ENCODE measurements around the gene RPAIN. TPM values are rescaled to one million over a fixed set of nuclear protein-coding genes. Genes with fewer than 3 reads are reported as not detected.
"Not testable (repeated sequence)": the region's sequence is repeated elsewhere in the genome, so short reads cannot be mapped to it uniquely, and the experiment has no call there.

RPAIN gene
- total RNA-seq, 2 experiments from 2014 or later: 61.9 to 63.9 TPM

- Mint-ChIP-seq H3K27me3 (no peaks in the 10 kb centered on the region), H3K4me1 (peaks cover 10% of the 10 kb centered on the region), H3K4me3 (no peak overlapping the region), H3K36me3 (peaks cover 24% of the 10 kb centered on the region), H3K9me3 (no peaks in the 10 kb centered on the region), H3K27ac (peak overlapping the region; percentile 21)
- DNase-seq: no peak
- ATAC-seq (ENCODE audit: low read depth): no peak
- POLR2A ChIA-PET: interaction anchor here (1.0 kb wide), 1 partner anchor 9 kb away, joined by 4 read pairs; the partner anchor contains the start of genes NUP88 and RPAIN
These were observed 9.2 kb upstream of the RPAIN start for GRCh38 chr17:5410594-5411272.

GRCh38 chr17:5413682-5414081, 6.3 kb upstream of the RPAIN start:
- no peaks in the 10 kb centered on the region for H3K9me3 Mint-ChIP-seq
- ATAC-seq (ENCODE audit: low read depth): no peak
- H3K4me3 Mint-ChIP-seq: no peak overlapping the region
- DNase-seq: no peak
- H3K36me3 Mint-ChIP-seq: peaks cover 26% of the 10 kb centered on the region
- no peak overlapping the region for H3K27ac Mint-ChIP-seq
- H3K27me3 Mint-ChIP-seq: no peaks in the 10 kb centered on the region
- POLR2A ChIA-PET: interaction anchor here (0.9 kb wide), 1 partner anchor 25 kb away, joined by 3 read pairs; the partner anchor contains the start of gene C1QBP
- H3K4me1 Mint-ChIP-seq: peaks cover 19% of the 10 kb centered on the region

GRCh38 chr17:5416901-5417300, 3.1 kb upstream of the RPAIN start:
- peak overlapping the region; percentile 21 for H3K27ac Mint-ChIP-seq
- peaks cover 26% of the 10 kb centered on the region for H3K4me1 Mint-ChIP-seq
- POLR2A ChIA-PET: interaction anchor here (1.3 kb wide), 1 partner anchor 70 kb away, joined by 5 read pairs; the partner anchor contains the start of genes DERL2 and MIS12
- H3K4me3 Mint-ChIP-seq: peak overlapping the region; percentile 64
- peaks cover 17% of the 10 kb centered on the region for H3K36me3 Mint-ChIP-seq
- no peak for DNase-seq
- ATAC-seq (ENCODE audit: low read depth): no peak
- no peaks in the 10 kb centered on the region for H3K27me3 Mint-ChIP-seq
- H3K9me3 Mint-ChIP-seq: no peaks in the 10 kb centered on the region

- no peaks in the 10 kb centered on the region for H3K9me3 Mint-ChIP-seq
- H3K27me3 Mint-ChIP-seq: no peaks in the 10 kb centered on the region
- H3K36me3 Mint-ChIP-seq: peaks cover 17% of the 10 kb centered on the region
- H3K4me3 Mint-ChIP-seq: peak overlapping the region; percentile 100
- peak overlapping the region; percentile 99 for H3K27ac Mint-ChIP-seq
- POLR2A ChIA-PET: interaction anchor here (1.0 to 2.0 kb wide), 9 partner anchors 8 to 1276 kb away, joined by 3 to 21 read pairs (median 4); partner anchors contain the start of genes C1QBP, CYB5D2, DERL2 and MIS12
- ATAC-seq (ENCODE audit: low read depth): peak; percentile 10
- DNase-seq: no peak
- H3K4me1 Mint-ChIP-seq: peaks cover 25% of the 10 kb centered on the region
These were observed 1.1 kb upstream of the RPAIN start for GRCh38 chr17:5418858-5419355.

- POLR2A ChIA-PET: interaction anchor here (0.6 to 2.0 kb wide), 12 partner anchors 9 to 1276 kb away, joined by 3 to 21 read pairs (median 4); partner anchors contain the start of genes C1QBP, CYB5D2, DERL2 and MIS12
- Mint-ChIP-seq H3K4me1 (peaks cover 25% of the 10 kb centered on the region), H3K27ac (peak within 1 kb of the TSS; percentile 99), H3K9me3 (no peaks in the 10 kb centered on the region), H3K36me3 (peaks cover 17% of the 10 kb centered on the region), H3K4me3 (peak within 1 kb of the TSS; percentile 100), H3K27me3 (no peaks in the 10 kb centered on the region)
- DNase-seq (peak; percentile 94), ATAC-seq (ENCODE audit: low read depth) (peak; percentile 97)
These were observed 525 bp upstream of the RPAIN start, which contains the start of gene NUP88 for GRCh38 chr17:5419356-5419958. Gene NUP88 (minus strand): TSS chr17:5419662. CDS start chr17:5419650, 12 bp downstream.

- Mint-ChIP-seq H3K27ac (no peak overlapping the region), H3K4me3 (no peak overlapping the region), H3K27me3 (no peaks in the 10 kb centered on the region), H3K9me3 (no peaks in the 10 kb centered on the region), H3K36me3 (peaks cover 18% of the 10 kb centered on the region), H3K4me1 (peaks cover 25% of the 10 kb centered on the region)
- DNase-seq (no peak), ATAC-seq (ENCODE audit: low read depth) (no peak)
- POLR2A ChIA-PET: interaction anchor here (1.6 to 3.0 kb wide), 2 partner anchors 10 to 16 kb away, joined by 5 to 10 read pairs; partner anchors contain the start of gene C1QBP
These were observed 2.5 kb downstream of the RPAIN start for GRCh38 chr17:5422505-5422904.

GRCh38 chr17:5424909-5425308, 4.9 kb downstream of the RPAIN start:
- no peak for DNase-seq
- H3K27ac Mint-ChIP-seq: peak overlapping the region; percentile 34
- no peaks in the 10 kb centered on the region for H3K9me3 Mint-ChIP-seq

GRCh38 chr17:5425826-5426225, 5.8 kb downstream of the RPAIN start:
- DNase-seq (no peak), ATAC-seq (ENCODE audit: low read depth) (no peak)
- Mint-ChIP-seq H3K27me3 (no peaks in the 10 kb centered on the region), H3K36me3 (peaks cover 27% of the 10 kb centered on the region), H3K4me1 (peaks cover 16% of the 10 kb centered on the region), H3K4me3 (no peak overlapping the region), H3K9me3 (no peaks in the 10 kb centered on the region), H3K27ac (no peak overlapping the region)
- POLR2A ChIA-PET: no interaction called here

More at GRCh38 chr17:5424909-5425308, 4.9 kb downstream of the RPAIN start:
- Mint-ChIP-seq H3K4me1 (peaks cover 20% of the 10 kb centered on the region), H3K27me3 (no peaks in the 10 kb centered on the region), H3K4me3 (no peak overlapping the region), H3K36me3 (peaks cover 24% of the 10 kb centered on the region)
- POLR2A ChIA-PET: interaction anchor here (0.7 to 3.0 kb wide), 2 partner anchors 13 to 55 kb away, joined by 6 to 10 read pairs; partner anchors contain the start of gene C1QBP
- no peak for ATAC-seq (ENCODE audit: low read depth)

GRCh38 chr17:5429191-5429887, 9.4 kb downstream of the RPAIN start:
- POLR2A ChIA-PET: interaction anchor here (0.5 to 1.0 kb wide), 4 partner anchors 10 to 48 kb away, joined by 4 read pairs; partner anchors contain the start of gene C1QBP
- DNase-seq: no peak
- peaks cover 13% of the 10 kb centered on the region for H3K4me1 Mint-ChIP-seq

GRCh38 chr17:5430413-5430999, 10.5 kb downstream of the RPAIN start:
- Mint-ChIP-seq H3K27me3 (no peaks in the 10 kb centered on the region), H3K4me1 (peaks cover 10% of the 10 kb centered on the region), H3K4me3 (no peak overlapping the region), H3K9me3 (no peaks in the 10 kb centered on the region), H3K36me3 (peaks cover 31% of the 10 kb centered on the region), H3K27ac (no peak overlapping the region)
- ATAC-seq (ENCODE audit: low read depth): no peak
- no peak for DNase-seq
- POLR2A ChIA-PET: no interaction called here

More at GRCh38 chr17:5429191-5429887, 9.4 kb downstream of the RPAIN start:
- H3K27ac Mint-ChIP-seq: peak overlapping the region; percentile 26
- no peak for ATAC-seq (ENCODE audit: low read depth)
- H3K27me3 Mint-ChIP-seq: no peaks in the 10 kb centered on the region
- no peak overlapping the region for H3K4me3 Mint-ChIP-seq
- H3K36me3 Mint-ChIP-seq: peaks cover 29% of the 10 kb centered on the region
- H3K9me3 Mint-ChIP-seq: no peaks in the 10 kb centered on the region

- H3K27me3 Mint-ChIP-seq; H3K9me3 Mint-ChIP-seq; DNase-seq; ATAC-seq (ENCODE audit: low read depth); H3K4me3 Mint-ChIP-seq; POLR2A ChIA-PET: not testable (repeated sequence)
- Mint-ChIP-seq H3K27ac (peak overlapping the region; percentile 9), H3K36me3 (peaks cover 31% of the 10 kb centered on the region), H3K4me1 (peaks cover 11% of the 10 kb centered on the region)
These were observed 11.3 kb downstream of the RPAIN start for GRCh38 chr17:5431234-5431633.

- H3K27ac Mint-ChIP-seq: peak overlapping the region; percentile 6
- H3K9me3 Mint-ChIP-seq: no peaks in the 10 kb centered on the region
- POLR2A ChIA-PET: interaction anchor here (1.0 kb wide), 1 partner anchor 9 kb away, joined by 5 read pairs; no protein-coding TSS in a partner anchor
- H3K27me3 Mint-ChIP-seq: no peaks in the 10 kb centered on the region
- peaks cover 17% of the 10 kb centered on the region for H3K4me1 Mint-ChIP-seq
- no peak overlapping the region for H3K4me3 Mint-ChIP-seq
- DNase-seq (no peak), ATAC-seq (ENCODE audit: low read depth) (no peak)
- peaks cover 38% of the 10 kb centered on the region for H3K36me3 Mint-ChIP-seq
These were observed 12.1 kb downstream of the RPAIN start for GRCh38 chr17:5431949-5432556.
